ENCODE measurements around the gene GSK3A.

DNA sequence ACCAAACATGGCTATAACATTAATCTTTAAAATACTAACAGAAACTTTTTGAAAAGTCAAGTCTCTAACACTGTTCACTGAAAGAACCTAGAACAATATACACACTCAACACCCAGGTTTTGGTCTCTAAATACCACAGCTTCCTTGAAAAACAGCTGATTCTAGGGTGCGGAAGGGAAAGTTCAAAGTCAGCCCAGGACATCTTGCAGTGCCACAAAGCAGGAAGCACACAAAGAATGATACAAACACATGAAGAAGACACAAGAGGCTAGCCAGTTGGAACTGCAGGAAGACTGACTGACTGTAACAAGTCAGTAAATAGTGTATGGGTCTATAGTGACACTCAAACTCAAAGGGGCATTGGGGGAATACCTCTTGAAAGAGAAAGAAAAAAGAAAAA is 29.5 kb downstream of the GSK3A start:
- TF ChIP-seq POLR2A (IDR thresholded peaks at IDR 0.05; ENCODE audit: control extremely low read depth in 1 of 2, low read depth in 2 of 2, low read length in 2 of 2) (no peak), POLR2AphosphoS5 (IDR thresholded peaks at IDR 0.05; ENCODE audit: low read depth, low read length) (no peak), BRCA1 (IDR thresholded peaks at IDR 0.05; ENCODE audit: low read depth, low read length) (no peak), GABPA (IDR thresholded peaks at IDR 0.05; ENCODE audit: borderline replicate concordance, insufficient read depth, low read length) (no peak), SRF (IDR thresholded peaks at IDR 0.05; ENCODE audit: low read depth, low read length) (no peak), CHD1 (IDR thresholded peaks at IDR 0.05; ENCODE audit: low read depth, low read length) (no peak), RAD21 (IDR thresholded peaks at IDR 0.05 in 1 of 2, conservative IDR thresholded peaks at IDR 0.05 in 1 of 2; ENCODE audit: low read depth in 2 of 2, low read length in 2 of 2) (no peak), TAF1 (IDR thresholded peaks at IDR 0.05; ENCODE audit: low read depth, low read length) (no peak), CBX5 (IDR thresholded peaks at IDR 0.05; ENCODE audit: low read depth, low read length) (no peak), RNF2 (IDR thresholded peaks at IDR 0.05; ENCODE audit: borderline replicate concordance, low read depth, low read length, missing control alignments, poor library complexity, severe bottlenecking) (no peak), EZH2 (IDR thresholded peaks at IDR 0.05; ENCODE audit: low read depth, low read length, severe bottlenecking) (no peak), GTF2F1 (IDR thresholded peaks at IDR 0.05; ENCODE audit: borderline replicate concordance, low read depth, low read length) (no peak)
- TF ChIP-seq, protein P1, sequence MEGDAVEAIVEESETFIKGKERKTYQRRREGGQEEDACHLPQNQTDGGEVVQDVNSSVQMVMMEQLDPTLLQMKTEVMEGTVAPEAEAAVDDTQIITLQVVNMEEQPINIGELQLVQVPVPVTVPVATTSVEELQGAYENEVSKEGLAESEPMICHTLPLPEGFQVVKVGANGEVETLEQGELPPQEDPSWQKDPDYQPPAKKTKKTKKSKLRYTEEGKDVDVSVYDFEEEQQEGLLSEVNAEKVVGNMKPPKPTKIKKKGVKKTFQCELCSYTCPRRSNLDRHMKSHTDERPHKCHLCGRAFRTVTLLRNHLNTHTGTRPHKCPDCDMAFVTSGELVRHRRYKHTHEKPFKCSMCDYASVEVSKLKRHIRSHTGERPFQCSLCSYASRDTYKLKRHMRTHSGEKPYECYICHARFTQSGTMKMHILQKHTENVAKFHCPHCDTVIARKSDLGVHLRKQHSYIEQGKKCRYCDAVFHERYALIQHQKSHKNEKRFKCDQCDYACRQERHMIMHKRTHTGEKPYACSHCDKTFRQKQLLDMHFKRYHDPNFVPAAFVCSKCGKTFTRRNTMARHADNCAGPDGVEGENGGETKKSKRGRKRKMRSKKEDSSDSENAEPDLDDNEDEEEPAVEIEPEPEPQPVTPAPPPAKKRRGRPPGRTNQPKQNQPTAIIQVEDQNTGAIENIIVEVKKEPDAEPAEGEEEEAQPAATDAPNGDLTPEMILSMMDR (IDR thresholded peaks at IDR 0.05; ENCODE audit: control extremely low read depth in 1 of 3, insufficient read depth in 1 of 3, low read depth in 1 of 3, low read length in 3 of 3), result no peak
- TF ChIP-seq, protein P2, sequence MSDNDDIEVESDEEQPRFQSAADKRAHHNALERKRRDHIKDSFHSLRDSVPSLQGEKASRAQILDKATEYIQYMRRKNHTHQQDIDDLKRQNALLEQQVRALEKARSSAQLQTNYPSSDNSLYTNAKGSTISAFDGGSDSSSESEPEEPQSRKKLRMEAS (IDR thresholded peaks at IDR 0.05), result no peak
